IPS-18a (cell line): ENCODE data around the gene NDUFS7.

Experiments
- H3K27ac ChIP-seq: one replicate; pipeline ENCODE4 v1.5.1; 2013; ENCODE audit warnings: low read length
- H3K27me3 ChIP-seq: one replicate; pipeline ENCODE4 v1.6.1; 2013; ENCODE audit warnings: mild to moderate bottlenecking, low read length; ENCODE audit not compliant: control insufficient read depth, insufficient read depth
- H3K36me3 ChIP-seq: one replicate; pipeline ENCODE4 v1.6.1; 2013; ENCODE audit warnings: low read depth, low read length; ENCODE audit not compliant: control insufficient read depth
- H3K4me1 ChIP-seq: one replicate; pipeline ENCODE4 v1.6.1; 2013; ENCODE audit warnings: low read depth, low read length; ENCODE audit not compliant: control insufficient read depth
- H3K4me3 ChIP-seq: one replicate; pipeline ENCODE4 v1.5.1; 2013; ENCODE audit warnings: low read length
- H3K9ac ChIP-seq: one replicate; pipeline ENCODE4 v1.6.1; 2013; ENCODE audit warnings: mild to moderate bottlenecking, low read length, moderate library complexity
- H3K9me3 ChIP-seq: one replicate; pipeline ENCODE4 v1.6.1; 2013; ENCODE audit warnings: low read depth, low read length; ENCODE audit not compliant: control insufficient read depth

NDUFS7 gene

DNA sequence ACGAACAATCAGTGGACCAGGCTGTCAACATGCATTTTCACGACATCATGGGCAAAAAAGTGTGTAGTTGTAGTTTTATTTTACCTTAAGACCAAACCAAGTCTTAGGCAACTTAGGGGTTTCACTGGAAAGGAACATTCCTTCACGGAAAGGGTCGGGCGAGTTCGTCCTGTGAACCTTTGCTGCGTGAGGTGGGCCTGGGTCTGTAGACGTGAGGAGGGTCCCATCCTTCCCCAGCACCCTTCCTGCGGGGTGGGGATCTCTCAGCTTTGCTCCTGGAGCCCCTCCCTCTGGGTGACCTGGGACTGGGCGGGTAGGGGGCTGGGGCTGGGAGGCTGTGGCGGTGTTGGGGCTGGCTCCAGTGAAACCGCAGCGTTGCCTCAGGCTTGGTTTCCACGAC lies 42.2 kb downstream of the NDUFS7 start:
- Histone ChIP-seq H3K4me1 (no peaks in the 10 kb centered on the region), H3K9ac (no peak overlapping the region), H3K27ac (no peak overlapping the region), H3K27me3 (no peaks in the 10 kb centered on the region), H3K9me3 (no peaks in the 10 kb centered on the region), H3K36me3 (peaks cover 80% of the 10 kb centered on the region), H3K4me3 (no peak overlapping the region)

DNA sequence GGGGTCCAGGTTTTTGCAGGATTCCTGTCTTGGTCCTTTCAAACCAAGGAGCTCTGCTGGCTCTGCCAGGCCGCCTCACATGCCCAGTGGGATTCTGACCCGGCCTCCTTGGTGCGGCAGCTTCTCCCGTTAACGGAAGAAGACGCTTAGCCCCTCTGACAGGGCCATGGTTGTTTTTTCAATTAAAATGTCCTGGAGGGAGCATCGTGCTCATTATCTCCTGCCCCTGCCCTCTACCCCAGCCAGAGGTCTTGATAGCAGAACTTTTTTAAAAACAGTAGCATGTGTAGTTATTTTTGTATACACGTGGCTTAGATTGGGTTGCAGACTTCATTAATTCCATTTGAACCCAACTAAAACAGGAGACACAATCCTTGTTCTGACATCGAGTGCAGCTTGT lies 43.0 kb downstream of the NDUFS7 start:
- Histone ChIP-seq H3K36me3 (peaks cover 78% of the 10 kb centered on the region), H3K4me1 (no peaks in the 10 kb centered on the region), H3K4me3 (no peak overlapping the region), H3K27ac (no peak overlapping the region), H3K9me3 (no peaks in the 10 kb centered on the region), H3K9ac (no peak overlapping the region), H3K27me3 (no peaks in the 10 kb centered on the region)

DNA sequence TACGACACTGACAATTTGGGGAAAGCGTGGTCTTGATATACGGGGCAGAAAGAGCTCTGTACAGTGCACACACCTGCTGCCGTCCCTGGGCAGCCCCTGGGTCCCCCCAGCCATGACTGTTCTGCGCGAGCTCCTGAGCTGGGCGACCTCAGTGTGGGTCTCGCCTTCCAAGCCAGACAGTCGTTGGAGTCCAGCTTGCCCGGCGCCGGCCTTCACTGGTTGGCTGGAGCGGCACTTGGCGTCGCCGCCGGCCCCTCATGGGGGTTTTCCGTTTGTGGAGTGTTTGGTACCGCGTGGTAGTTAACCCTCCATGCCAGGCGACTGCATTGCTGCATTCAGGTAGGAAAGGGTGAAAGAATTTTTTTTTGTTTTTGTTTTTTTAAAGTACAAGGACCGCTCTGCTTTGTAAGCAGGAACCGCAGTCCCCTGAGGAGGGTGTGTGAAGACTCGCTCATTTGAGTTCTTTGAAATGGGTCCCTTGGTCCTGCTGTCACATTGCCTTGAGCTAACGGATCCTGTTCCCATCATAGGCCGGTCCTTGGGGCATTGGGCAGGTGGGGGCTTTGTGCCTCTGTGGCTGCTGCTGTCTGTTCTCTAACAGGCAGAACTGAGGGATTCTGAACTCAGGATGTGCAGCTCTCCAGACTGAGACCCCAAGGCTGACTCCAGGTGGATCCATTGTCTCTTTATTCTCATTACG lies 43.7 kb downstream of the NDUFS7 start:
- no peaks in the 10 kb centered on the region for H3K27me3 ChIP-seq
- H3K9ac ChIP-seq, result no peak overlapping the region
- H3K4me3 ChIP-seq, result no peak overlapping the region
- no peaks in the 10 kb centered on the region for H3K9me3 ChIP-seq
- no peaks in the 10 kb centered on the region for H3K4me1 ChIP-seq
- H3K27ac ChIP-seq, result no peak overlapping the region
- peaks cover 78% of the 10 kb centered on the region for H3K36me3 ChIP-seq

DNA sequence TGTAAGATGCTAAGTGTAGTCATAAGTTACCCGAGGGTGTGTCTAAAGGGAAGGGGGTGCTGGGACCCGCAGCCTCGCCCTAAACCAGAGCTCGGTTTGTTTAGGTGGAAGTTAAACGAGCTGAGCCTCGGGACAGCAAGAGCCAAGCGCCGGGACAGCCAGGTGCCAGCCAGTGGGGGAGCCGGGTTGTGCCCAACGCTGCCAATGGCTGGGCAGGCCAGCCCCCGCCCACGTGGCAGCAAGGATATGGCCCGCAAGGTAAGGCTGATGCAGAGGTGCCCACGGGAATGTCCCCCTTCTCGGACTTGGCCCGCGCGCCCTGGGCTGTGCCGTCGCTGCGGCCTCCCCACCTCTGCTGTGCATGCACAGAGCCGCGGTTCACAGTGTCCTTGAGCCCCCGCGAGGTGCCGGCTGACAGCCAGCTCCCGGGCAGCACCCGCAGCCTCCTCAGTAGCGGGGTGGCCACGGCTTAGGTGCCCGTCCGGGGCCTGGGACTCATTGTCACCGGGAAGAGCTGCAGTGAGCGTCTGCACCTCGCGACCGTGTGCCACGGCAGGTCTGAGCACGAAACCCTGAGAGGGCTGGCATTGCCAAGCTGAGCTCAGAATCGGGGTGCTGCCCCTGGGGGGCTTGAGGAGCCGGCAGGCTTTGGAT lies 45.2 kb downstream of the NDUFS7 start:
- Histone ChIP-seq H3K9ac (no peak overlapping the region), H3K4me3 (no peak overlapping the region), H3K27me3 (no peaks in the 10 kb centered on the region), H3K9me3 (no peaks in the 10 kb centered on the region), H3K36me3 (peaks cover 70% of the 10 kb centered on the region), H3K4me1 (no peaks in the 10 kb centered on the region), H3K27ac (no peak overlapping the region)

DNA sequence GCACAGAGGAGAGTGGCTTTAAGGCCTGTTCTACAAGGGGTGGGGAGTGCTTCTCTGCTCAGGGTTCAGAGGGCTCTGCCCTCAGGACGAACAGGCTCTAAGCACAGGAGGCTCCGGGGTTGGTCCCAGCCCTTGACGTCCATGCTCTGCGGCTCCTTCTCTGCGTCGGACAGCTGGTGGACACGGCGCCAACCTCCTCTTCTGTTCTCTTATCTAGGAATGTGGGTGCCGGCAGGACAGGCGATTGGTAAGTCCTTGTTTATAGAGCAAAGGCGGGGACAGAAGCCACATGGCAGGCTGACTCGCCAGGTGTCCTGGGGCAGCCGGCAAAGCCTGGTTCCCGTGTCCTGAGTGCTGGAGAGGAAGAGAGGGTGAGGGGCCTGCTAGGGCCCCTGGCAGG lies 46.0 kb downstream of the NDUFS7 start:
- H3K36me3 ChIP-seq, result peaks cover 72% of the 10 kb centered on the region
- no peaks in the 10 kb centered on the region for H3K4me1 ChIP-seq
- no peaks in the 10 kb centered on the region for H3K9me3 ChIP-seq

DNA sequence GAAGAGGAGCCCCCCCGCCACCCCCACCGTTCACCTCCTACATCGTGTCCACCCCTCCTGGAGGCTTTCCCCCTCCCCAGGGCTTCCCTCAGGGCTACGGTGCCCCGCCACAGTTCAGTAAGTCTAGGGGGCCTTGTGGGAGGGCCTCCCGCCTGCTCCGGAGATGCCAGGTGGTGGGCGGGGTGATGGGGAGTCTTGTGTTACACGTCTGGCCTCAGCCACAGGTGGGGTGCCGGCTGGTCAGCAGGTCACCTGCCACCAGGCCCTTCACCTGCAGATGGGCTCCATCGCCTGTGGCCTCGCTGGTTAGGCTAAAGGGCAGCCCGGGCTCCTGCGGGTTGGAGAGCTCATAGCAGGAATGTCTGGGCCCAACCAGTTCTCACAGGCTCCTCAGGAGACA lies 46.5 kb downstream of the NDUFS7 start:
- peaks cover 67% of the 10 kb centered on the region for H3K36me3 ChIP-seq
- H3K4me1 ChIP-seq, result no peaks in the 10 kb centered on the region
- H3K27ac ChIP-seq, result no peak overlapping the region
- no peak overlapping the region for H3K9ac ChIP-seq
- no peak overlapping the region for H3K4me3 ChIP-seq
- H3K9me3 ChIP-seq, result no peaks in the 10 kb centered on the region
- H3K27me3 ChIP-seq, result no peaks in the 10 kb centered on the region

More for the DNA sequence above, 46.0 kb downstream of the NDUFS7 start:
- H3K27ac ChIP-seq, result no peak overlapping the region
- no peaks in the 10 kb centered on the region for H3K27me3 ChIP-seq
- no peak overlapping the region for H3K4me3 ChIP-seq
- H3K9ac ChIP-seq, result no peak overlapping the region

DNA sequence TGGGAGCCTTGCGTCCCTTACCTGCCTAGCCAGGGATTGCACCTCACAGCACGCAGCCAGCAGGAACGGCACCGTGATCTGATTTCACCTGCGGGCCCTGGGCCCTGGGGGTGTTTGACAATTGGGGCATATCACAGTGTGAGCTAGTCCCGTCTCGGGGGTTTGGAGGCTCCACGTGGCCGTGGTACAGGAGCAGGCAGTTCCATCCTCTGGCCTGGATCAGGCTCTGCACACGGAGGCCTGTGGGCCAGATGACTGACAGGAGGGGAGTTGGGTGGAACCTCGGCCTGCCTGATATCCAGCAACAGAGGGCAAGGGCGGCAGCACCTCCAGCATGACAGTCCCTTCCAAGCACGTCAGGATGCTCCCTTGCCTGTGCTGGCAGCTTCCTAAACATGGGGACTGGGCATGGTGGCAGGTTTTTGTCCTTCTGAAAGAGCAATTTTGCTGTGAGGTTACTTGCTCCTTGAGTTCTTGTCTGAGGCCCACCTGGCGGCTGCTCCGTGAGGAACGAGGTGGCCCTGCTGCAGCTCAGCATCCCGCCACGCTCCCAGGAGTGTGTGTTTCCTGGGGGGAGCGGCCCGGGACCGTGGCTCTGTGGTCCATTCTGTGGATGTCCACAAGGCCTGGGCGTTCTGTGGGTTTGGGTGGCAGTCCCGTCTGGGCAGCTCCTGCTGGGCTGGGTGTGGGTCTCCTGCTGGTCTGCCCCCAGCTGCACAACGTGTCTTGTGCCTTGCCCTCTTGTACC lies 48.2 kb downstream of the NDUFS7 start:
- Histone ChIP-seq H3K4me3 (no peak overlapping the region), H3K36me3 (peaks cover 52% of the 10 kb centered on the region), H3K27ac (no peak overlapping the region), H3K4me1 (no peaks in the 10 kb centered on the region), H3K27me3 (no peaks in the 10 kb centered on the region), H3K9me3 (no peaks in the 10 kb centered on the region), H3K9ac (no peak overlapping the region)

DNA sequence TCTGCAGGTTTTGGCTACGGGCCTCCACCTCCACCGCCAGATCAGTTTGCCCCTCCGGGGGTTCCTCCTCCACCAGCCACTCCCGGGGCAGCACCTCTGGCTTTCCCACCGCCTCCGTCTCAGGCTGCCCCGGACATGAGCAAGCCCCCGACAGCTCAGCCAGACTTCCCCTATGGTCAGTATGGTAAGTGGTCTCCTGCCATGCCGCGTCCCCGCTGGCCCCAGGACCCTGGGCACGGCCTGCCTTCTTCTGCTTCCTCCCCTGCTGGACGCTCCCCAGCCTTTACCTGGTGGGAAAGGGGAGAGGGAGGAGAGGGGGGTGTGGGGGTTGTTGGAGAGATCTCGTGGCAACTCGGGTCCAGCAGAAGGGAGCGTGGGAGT lies 48.8 kb downstream of the NDUFS7 start:
- no peak overlapping the region for H3K4me3 ChIP-seq
- H3K4me1 ChIP-seq, result no peaks in the 10 kb centered on the region
- H3K9ac ChIP-seq, result no peak overlapping the region
- no peaks in the 10 kb centered on the region for H3K9me3 ChIP-seq
- H3K27me3 ChIP-seq, result no peaks in the 10 kb centered on the region
- peaks cover 46% of the 10 kb centered on the region for H3K36me3 ChIP-seq
- H3K27ac ChIP-seq, result no peak overlapping the region

DNA sequence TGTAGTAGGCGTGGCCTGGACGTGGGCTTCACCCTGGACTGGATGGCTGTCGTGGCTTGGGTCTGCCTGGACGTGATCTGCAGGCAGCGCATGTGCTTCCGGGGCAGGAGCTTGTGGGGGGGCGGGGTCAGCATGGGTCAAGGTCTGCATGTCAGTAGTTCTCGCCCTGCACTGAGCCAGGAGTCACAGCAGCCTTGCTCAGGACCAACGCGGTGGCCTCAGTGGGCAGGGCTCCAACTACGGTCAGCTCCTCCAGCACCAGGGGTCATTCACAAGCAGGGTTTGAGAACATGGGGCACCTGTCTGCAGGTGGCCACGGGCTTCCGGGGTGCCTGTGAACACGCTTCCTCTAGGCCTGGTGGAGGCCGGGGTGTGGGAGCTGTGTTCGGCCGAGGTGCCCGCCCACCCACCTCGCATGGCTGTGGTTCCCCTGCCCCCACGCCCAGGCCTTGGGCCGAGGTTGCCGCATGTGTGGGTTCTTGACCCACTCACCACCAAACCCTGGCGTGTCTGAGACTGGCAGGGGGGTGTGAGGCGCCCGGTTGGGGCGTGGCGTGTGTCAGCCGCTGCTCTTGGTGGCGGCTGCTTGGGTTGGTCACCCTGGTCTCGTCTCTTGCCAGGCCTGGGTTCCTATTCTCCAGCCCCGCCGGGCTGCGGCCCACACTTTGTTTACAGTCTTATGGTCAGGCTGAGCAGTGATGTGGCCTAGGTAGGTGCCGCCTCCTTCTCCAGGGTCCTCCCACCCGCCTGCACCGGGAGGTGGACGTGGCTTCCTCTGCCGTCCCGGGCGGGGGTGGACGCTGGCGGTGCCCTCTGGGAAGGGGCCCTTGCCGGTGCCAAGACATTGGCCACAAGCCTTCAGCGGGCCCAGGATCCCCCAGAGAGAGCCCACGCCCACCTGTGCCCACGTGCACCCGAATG lies 49.7 kb downstream of the NDUFS7 start:
- no peaks in the 10 kb centered on the region for H3K4me1 ChIP-seq
- H3K4me3 ChIP-seq, result no peak overlapping the region
- no peaks in the 10 kb centered on the region for H3K27me3 ChIP-seq
- H3K9me3 ChIP-seq, result no peaks in the 10 kb centered on the region
- H3K27ac ChIP-seq, result no peak overlapping the region
- no peak overlapping the region for H3K9ac ChIP-seq
- peaks cover 37% of the 10 kb centered on the region for H3K36me3 ChIP-seq

DNA sequence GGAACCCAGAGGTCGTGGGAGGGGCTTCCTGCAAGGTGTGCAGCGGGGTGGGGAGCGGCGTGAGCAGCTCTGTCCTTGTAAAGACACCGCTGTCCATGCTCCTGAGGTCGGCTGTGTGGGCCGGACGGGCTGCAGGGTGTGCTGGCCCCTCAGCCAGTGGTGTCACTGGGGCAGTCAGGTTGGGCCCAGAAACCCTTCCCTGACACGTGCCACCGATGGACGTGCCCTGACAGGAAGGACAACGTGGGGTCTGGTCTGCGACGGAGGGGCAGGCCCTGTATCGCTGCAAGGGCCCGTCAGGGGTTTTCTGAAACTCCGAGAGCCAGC lies 50.3 kb downstream of the NDUFS7 start:
- Histone ChIP-seq H3K4me3 (no peak overlapping the region), H3K4me1 (no peaks in the 10 kb centered on the region), H3K36me3 (peaks cover 33% of the 10 kb centered on the region)

DNA sequence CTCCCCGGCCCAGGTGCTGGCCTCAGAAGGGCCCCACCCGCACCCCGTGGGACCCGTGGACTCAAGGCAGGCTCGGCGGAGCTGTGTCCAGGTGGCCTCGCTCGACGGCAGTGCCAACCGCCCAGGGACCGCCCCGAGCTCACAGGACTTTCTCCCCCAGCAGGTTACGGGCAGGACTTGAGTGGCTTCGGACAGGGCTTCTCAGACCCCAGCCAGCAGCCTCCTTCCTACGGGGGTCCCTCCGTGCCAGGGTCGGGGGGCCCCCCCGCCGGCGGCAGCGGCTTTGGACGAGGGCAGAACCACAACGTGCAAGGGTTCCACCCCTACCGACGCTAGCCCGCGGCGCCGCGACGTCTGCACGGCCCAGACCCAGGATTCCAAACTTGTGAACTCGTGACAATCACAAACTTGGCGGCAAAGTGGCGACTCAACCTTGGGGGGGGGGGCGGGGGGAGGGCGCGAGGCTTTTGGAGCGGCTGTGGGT lies 50.9 kb downstream of the NDUFS7 start:
- no peaks in the 10 kb centered on the region for H3K27me3 ChIP-seq

More for the DNA sequence above, 50.3 kb downstream of the NDUFS7 start:
- H3K9ac ChIP-seq, result no peak overlapping the region
- no peaks in the 10 kb centered on the region for H3K27me3 ChIP-seq
- no peak overlapping the region for H3K27ac ChIP-seq
- H3K9me3 ChIP-seq, result no peaks in the 10 kb centered on the region

More for the DNA sequence above, 50.9 kb downstream of the NDUFS7 start:
- Histone ChIP-seq H3K27ac (no peak overlapping the region), H3K9ac (no peak overlapping the region), H3K4me1 (no peaks in the 10 kb centered on the region), H3K9me3 (no peaks in the 10 kb centered on the region), H3K36me3 (peaks cover 28% of the 10 kb centered on the region), H3K4me3 (no peak overlapping the region)
